ENCODE results near the gene PRAMEF15.
A peak's percentile ranks its signal among the peaks of the same experiment; 100 is the strongest.
"Not testable (repeated sequence)": the region's sequence is repeated elsewhere in the genome, so short reads cannot be mapped to it uniquely, and the experiment has no call there.

Gene PRAMEF15

GRCh38 chr1:13315281-13315680, at the start of gene PRAMEF15:
Gene PRAMEF15 (plus strand): TSS chr1:13315581. CDS start chr1:13318408, 2,827 bp downstream.
- not testable (repeated sequence) for DNase-seq

DNA sequence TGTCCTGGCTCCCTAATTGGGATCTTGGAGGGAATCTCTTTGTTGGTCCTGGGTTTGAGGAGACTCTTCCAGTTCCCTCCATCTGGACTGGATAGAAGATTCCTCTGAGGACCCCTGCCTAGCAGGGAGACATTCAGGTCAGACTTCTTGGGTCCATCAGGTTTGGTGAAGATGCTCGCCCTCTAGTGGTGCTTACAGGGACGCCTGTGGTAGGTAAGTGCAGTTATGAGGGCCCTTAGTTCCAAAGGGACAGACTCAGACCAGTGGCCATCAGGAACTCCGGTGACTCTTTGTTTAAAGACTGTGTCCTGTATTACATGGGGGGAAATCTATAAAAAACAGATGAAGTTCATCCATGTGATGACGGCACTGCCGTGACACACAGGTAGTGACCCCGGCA, 38.4 kb upstream of the PRAMEF15 start:
- DNase-seq: not testable (repeated sequence)

GRCh38 chr1:13279617-13280016, 35.8 kb upstream of the PRAMEF15 start:
- DNase-seq: not testable (repeated sequence)

GRCh38 chr1:13285037-13285436, 30.3 kb upstream of the PRAMEF15 start, which contains the start of gene PRAMEF8:
Gene PRAMEF8 (minus strand): TSS chr1:13285137. CDS start chr1:13284091, 1,046 bp downstream.
- DNase-seq: not testable (repeated sequence)

- not testable (repeated sequence) for DNase-seq
These were observed 26.4 kb upstream of the PRAMEF15 start for GRCh38 chr1:13289030-13289429.

GRCh38 chr1:13297216-13297931, 18.0 kb upstream of the PRAMEF15 start:
- not testable (repeated sequence) for DNase-seq

GRCh38 chr1:13298699-13299098, 16.7 kb upstream of the PRAMEF15 start:
- not testable (repeated sequence) for DNase-seq

GRCh38 chr1:13302197-13302596, 13.2 kb upstream of the PRAMEF15 start:
- not testable (repeated sequence) for DNase-seq

DNA sequence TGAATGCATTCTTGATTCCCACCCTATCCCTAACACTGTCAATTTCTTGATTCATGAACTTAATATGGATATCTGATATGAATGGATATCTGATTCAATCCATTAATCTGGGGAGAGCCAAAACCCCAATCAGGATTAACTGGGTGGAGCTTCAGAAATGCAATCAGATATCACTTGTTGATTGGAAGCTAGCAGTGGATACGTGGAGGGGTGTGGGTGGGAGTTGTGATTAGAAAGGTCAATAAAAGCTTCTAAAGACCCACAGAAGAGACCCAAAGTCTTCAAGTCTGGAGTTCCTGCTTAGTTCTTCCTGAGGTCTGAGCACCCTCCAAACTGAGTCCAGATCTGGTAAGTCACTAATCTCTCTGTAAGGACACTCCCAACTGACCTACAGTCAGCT, 12.1 kb upstream of the PRAMEF15 start, which contains the start of gene PRAMEF33:
Gene PRAMEF33, plus strand, starts transcription at position 301 of the 400 bp plus-strand sequence. CDS start 2,416 bp downstream, outside the sequence.
- not testable (repeated sequence) for DNase-seq

DNA sequence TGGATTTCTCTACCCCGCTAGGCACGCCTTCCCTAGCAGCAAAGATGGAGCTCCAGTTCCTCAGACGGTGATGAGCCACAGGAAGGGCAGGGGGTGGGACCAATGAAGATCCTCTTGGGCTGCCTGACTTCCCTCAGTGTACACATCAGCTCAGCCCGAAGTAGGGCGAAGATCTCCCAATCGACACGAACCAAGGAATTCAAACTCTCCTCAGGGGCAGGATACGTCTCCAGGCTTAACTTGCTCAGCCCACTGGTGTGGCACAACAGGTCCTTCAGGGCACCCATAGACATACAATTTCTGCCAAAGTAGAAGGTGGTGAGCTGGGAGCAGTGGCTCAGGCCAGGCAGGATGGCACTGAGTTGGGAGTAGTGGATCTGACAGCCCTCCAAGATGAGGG, 27.1 kb downstream of the PRAMEF15 start:
- not testable (repeated sequence) for DNase-seq

GRCh38 chr1:13347034-13347433, 31.7 kb downstream of the PRAMEF15 start, which contains the start of gene PRAMEF14:
Gene PRAMEF14 (minus strand): TSS chr1:13347134. CDS start chr1:13345314, 1,820 bp downstream.
- not testable (repeated sequence) for DNase-seq

GRCh38 chr1:13353476-13353875, 38.1 kb downstream of the PRAMEF15 start:
- DNase-seq: not testable (repeated sequence)

- not testable (repeated sequence) for DNase-seq
These were observed 39.1 kb downstream of the PRAMEF15 start for GRCh38 chr1:13354475-13354874.

- DNase-seq: peak; percentile 16 to 47
These were observed 41.4 kb downstream of the PRAMEF15 start for GRCh38 chr1:13356774-13357173.

GRCh38 chr1:13362364-13362763, 47.0 kb downstream of the PRAMEF15 start:
- DNase-seq: not testable (repeated sequence)

GRCh38 chr1:13364928-13365327, 49.5 kb downstream of the PRAMEF15 start:
- not testable (repeated sequence) for DNase-seq

- not testable (repeated sequence) for DNase-seq
These were observed 51.2 kb downstream of the PRAMEF15 start for GRCh38 chr1:13366536-13366935.

GRCh38 chr1:13368544-13368943, 53.2 kb downstream of the PRAMEF15 start:
- DNase-seq: not testable (repeated sequence)
